Measurements from ENCODE around the gene ORC1.

DNA sequence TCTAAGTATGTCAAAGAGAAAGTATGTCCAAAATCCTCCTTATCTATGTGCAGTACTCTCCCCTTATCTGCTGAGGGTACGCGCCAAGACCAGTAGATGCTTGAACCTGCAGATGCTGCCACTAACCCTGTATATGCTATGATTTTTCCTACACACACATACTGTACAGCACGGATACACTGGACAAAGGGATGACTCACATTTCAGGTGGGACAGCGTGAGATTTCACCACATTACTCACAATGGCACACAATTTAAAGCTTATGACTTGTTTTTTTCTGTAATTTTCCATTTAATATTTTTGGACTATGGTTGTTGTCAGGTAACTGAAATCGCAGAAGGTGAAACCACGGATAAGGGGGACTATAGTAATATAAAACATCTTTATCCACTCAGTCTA, 4.1 kb downstream of the ORC1 start:
- no peak for TF ChIP-seq SRF (IDR thresholded peaks at IDR 0.05; ENCODE audit: low read depth, low read length)
- TF ChIP-seq EP300 (IDR thresholded peaks at IDR 0.05; ENCODE audit: borderline replicate concordance in 1 of 2, low read depth in 2 of 2, low read length in 2 of 2): no peak
- TF ChIP-seq, protein P1, sequence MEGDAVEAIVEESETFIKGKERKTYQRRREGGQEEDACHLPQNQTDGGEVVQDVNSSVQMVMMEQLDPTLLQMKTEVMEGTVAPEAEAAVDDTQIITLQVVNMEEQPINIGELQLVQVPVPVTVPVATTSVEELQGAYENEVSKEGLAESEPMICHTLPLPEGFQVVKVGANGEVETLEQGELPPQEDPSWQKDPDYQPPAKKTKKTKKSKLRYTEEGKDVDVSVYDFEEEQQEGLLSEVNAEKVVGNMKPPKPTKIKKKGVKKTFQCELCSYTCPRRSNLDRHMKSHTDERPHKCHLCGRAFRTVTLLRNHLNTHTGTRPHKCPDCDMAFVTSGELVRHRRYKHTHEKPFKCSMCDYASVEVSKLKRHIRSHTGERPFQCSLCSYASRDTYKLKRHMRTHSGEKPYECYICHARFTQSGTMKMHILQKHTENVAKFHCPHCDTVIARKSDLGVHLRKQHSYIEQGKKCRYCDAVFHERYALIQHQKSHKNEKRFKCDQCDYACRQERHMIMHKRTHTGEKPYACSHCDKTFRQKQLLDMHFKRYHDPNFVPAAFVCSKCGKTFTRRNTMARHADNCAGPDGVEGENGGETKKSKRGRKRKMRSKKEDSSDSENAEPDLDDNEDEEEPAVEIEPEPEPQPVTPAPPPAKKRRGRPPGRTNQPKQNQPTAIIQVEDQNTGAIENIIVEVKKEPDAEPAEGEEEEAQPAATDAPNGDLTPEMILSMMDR (IDR thresholded peaks at IDR 0.05; ENCODE audit: control extremely low read depth in 1 of 3, insufficient read depth in 1 of 3, low read depth in 1 of 3, low read length in 3 of 3): no peak
- no peak for TF ChIP-seq SIX5 (IDR thresholded peaks at IDR 0.05; ENCODE audit: low read depth, low read length)
- TF ChIP-seq POLR2A (IDR thresholded peaks at IDR 0.05; ENCODE audit: control extremely low read depth in 1 of 2, low read depth in 2 of 2, low read length in 2 of 2): no peak; a peak in 1 of 3 replicates
- TF ChIP-seq TBP (IDR thresholded peaks at IDR 0.05; ENCODE audit: low read depth, low read length): no peak
